OCI-LY1 (cell line): ENCODE results near the gene MRO.

ENCODE experiments used
- H2AFZ ChIP-seq: fragments of 200-600 bp; sonication (generic), shearing (Covaris generic); 2 replicates; pipeline ENCODE4 v1.6.0; 2014; ENCODE audit warnings: antibody characterized with exemption, mild to moderate bottlenecking, low read length
- H3F3A ChIP-seq: fragments of 200-600 bp; sonication (generic), shearing (Covaris generic); 2 replicates; pipeline ENCODE4 v1.6.0; 2014; ENCODE audit warnings: mild to moderate bottlenecking, antibody characterized with exemption, low read length, moderate library complexity; ENCODE audit not compliant: insufficient read depth
- H3K27ac ChIP-seq: fragments of 200-600 bp; sonication (generic); 2 replicates; pipeline ENCODE4 v1.5.1; 2014; ENCODE audit warnings: low read length, mixed run types, mild to moderate bottlenecking, low read depth; ENCODE audit not compliant: poor library complexity, severe bottlenecking
- H3K27me3 ChIP-seq: fragments of 200-600 bp; sonication (generic); 2 replicates; pipeline ENCODE4 v1.6.0; 2014; ENCODE audit warnings: antibody characterized with exemption, mild to moderate bottlenecking, low read length, moderate library complexity; ENCODE audit not compliant: insufficient read depth
- H3K36me3 ChIP-seq: fragments of 200-600 bp; sonication (generic); 2 replicates; pipeline ENCODE4 v1.6.1; 2014; ENCODE audit warnings: mild to moderate bottlenecking, antibody characterized with exemption, low read length, moderate library complexity, mixed read lengths; ENCODE audit not compliant: insufficient read depth
- H3K4me1 ChIP-seq: fragments of 200-600 bp; sonication (generic); 2 replicates; pipeline ENCODE4 v1.5.1; 2014; ENCODE audit warnings: mild to moderate bottlenecking, low read length, moderate library complexity; ENCODE audit not compliant: insufficient read depth, severe bottlenecking
- H3K4me2 ChIP-seq: fragments of 200-600 bp; sonication (generic), shearing (Covaris generic); 2 replicates; pipeline ENCODE4 v1.6.1; 2014; ENCODE audit warnings: low read length
- H3K4me3 ChIP-seq: fragments of 200-600 bp; sonication (generic); 2 replicates; pipeline ENCODE4 v1.5.1; 2014; ENCODE audit warnings: low read length, low read depth, mild to moderate bottlenecking, mixed read lengths; ENCODE audit not compliant: poor library complexity, severe bottlenecking
- H3K79me2 ChIP-seq: fragments of 200-600 bp; shearing (Covaris generic); 2 replicates; pipeline ENCODE4 v1.6.1; 2016; ENCODE audit warnings: mixed run types, low read length, mixed read lengths; ENCODE audit not compliant: insufficient read depth
- H3K9ac ChIP-seq: fragments of 200-600 bp; sonication (generic), shearing (Covaris generic); 2 replicates; pipeline ENCODE4 v1.6.1; 2014; ENCODE audit warnings: mild to moderate bottlenecking, low read length, mixed read lengths
- H3K9me2 ChIP-seq: fragments of 200-600 bp; sonication (generic), shearing (Covaris generic); 2 replicates; pipeline ENCODE4 v1.6.1; 2014; ENCODE audit warnings: low read depth, mild to moderate bottlenecking, low read length, mixed read lengths
- H3K9me3 ChIP-seq: fragments of 200-600 bp; shearing (Covaris generic); 2 replicates; pipeline ENCODE4 v1.6.1; 2014; ENCODE audit warnings: low read length, mixed read lengths
- H4K20me1 ChIP-seq: fragments of 200-600 bp; sonication (generic), shearing (Covaris generic); 2 replicates; pipeline ENCODE4 v1.6.0; 2016; ENCODE audit warnings: mild to moderate bottlenecking, low read length; ENCODE audit not compliant: insufficient read depth
- EZH2 ChIP-seq: fragments of 200-600 bp; sonication (generic), shearing (Covaris generic); IDR thresholded peaks from 2 replicates; pipeline ENCODE4 v1.8.0; 2017; ENCODE audit warnings: borderline replicate concordance, mixed run types, mild to moderate bottlenecking, antibody characterized with exemption, low read length, moderate library complexity, mixed read lengths
- TF ChIP-seq, protein P1 (sequence below): fragments of 200-600 bp; sonication (generic), shearing (Covaris generic); IDR thresholded peaks from 2 replicates; pipeline ENCODE4 v1.5.1; 2017; ENCODE audit warnings: mild to moderate bottlenecking, antibody characterized with exemption, low read length, moderate library complexity, mixed read lengths

The MRO gene

DNA sequence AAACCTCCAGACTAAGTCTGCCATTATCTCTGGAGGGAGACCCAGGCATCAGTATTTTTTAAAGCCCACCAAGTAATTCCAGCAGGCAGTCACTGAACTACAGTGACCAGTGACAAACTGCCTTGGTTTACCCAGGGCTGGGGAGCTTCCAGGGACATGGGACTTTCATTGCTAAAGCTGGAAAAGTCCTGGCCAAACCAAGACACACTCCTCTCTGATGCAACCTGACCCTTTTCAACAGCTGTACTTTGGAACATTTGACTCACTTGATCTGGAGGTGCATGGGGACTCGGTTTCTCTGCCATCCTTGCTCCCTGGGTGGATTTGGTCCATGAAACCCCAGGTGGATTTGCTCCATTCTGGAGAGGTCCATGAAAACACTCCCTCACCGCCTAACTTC is 7.0 kb downstream of the MRO start:
- Histone ChIP-seq H3K4me2 (no peak overlapping the region), H2AFZ (no peak overlapping the region), H3K9me3 (no peaks in the 10 kb centered on the region), H4K20me1 (no peaks in the 10 kb centered on the region), H3K4me3 (no peak overlapping the region), H3F3A (peaks cover 12% of the 10 kb centered on the region), H3K27me3 (no peaks in the 10 kb centered on the region), H3K27ac (peak overlapping the region; percentile 94), H3K36me3 (no peaks in the 10 kb centered on the region), H3K9me2 (no peaks in the 10 kb centered on the region), H3K79me2 (no peaks in the 10 kb centered on the region), H3K4me1 (peaks cover 82% of the 10 kb centered on the region), H3K9ac (no peak overlapping the region; the same call in 1 of the 2 replicates)
- no peak for TF ChIP-seq EZH2
- TF ChIP-seq, protein P1, sequence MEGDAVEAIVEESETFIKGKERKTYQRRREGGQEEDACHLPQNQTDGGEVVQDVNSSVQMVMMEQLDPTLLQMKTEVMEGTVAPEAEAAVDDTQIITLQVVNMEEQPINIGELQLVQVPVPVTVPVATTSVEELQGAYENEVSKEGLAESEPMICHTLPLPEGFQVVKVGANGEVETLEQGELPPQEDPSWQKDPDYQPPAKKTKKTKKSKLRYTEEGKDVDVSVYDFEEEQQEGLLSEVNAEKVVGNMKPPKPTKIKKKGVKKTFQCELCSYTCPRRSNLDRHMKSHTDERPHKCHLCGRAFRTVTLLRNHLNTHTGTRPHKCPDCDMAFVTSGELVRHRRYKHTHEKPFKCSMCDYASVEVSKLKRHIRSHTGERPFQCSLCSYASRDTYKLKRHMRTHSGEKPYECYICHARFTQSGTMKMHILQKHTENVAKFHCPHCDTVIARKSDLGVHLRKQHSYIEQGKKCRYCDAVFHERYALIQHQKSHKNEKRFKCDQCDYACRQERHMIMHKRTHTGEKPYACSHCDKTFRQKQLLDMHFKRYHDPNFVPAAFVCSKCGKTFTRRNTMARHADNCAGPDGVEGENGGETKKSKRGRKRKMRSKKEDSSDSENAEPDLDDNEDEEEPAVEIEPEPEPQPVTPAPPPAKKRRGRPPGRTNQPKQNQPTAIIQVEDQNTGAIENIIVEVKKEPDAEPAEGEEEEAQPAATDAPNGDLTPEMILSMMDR = no peak

DNA sequence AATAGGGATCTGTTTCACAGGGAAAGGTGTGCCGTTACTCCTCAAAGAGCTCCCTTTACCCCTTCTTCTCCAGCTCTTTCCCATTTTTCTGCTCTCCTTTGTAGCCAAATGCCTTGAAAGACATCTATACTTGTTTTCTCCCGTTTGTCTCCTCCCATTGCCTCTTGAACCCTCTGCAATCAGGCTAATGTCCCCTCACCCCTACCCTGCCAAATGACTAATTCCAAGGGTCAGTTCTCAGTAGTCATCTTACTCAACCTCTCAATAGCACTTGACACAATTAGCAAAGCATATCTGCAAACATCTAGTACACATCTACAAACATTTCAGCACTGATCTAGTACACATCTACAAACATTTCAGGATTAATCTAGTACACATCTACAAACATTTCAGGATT is 12.6 kb downstream of the MRO start:
- H4K20me1 ChIP-seq = no peaks in the 10 kb centered on the region
- H3K9me3 ChIP-seq = no peaks in the 10 kb centered on the region
- H3K79me2 ChIP-seq = no peaks in the 10 kb centered on the region
- peak overlapping the region; percentile 37; the same call in 1 of the 2 replicates for H3K4me2 ChIP-seq
- H3K9ac ChIP-seq = peak overlapping the region; percentile 50; the same call in 1 of the 2 replicates
- H3K4me3 ChIP-seq = no peak overlapping the region
- H3K4me1 ChIP-seq = peaks cover 78% of the 10 kb centered on the region
- no peaks in the 10 kb centered on the region for H3K36me3 ChIP-seq
- H3F3A ChIP-seq = peaks cover 7% of the 10 kb centered on the region; the same call in 1 of the 2 replicates
- no peaks in the 10 kb centered on the region for H3K27me3 ChIP-seq
- no peak overlapping the region for H2AFZ ChIP-seq
- no peaks in the 10 kb centered on the region for H3K9me2 ChIP-seq
- TF ChIP-seq, protein P1 = no peak
- TF ChIP-seq EZH2 = no peak
- H3K27ac ChIP-seq = peak overlapping the region; percentile 98

DNA sequence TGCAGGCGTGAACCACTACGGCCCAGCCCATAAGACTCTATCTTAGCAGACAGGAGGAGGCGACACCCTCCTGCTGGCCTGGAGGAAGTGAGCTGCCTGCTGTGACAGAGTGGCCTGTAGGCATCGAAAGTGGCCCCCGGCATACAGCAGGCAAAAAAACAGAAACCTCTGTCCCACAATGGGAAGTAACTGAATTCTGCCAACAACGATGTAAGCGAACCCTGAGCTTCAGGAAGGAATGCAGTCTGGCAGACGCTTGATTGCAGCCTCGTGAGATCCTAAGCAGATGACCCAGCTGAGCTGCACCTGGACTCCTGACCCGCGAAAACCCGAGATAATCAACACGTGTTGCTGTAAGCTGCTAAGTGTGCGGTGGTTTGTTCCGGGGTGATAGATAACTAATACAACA is 13.6 kb downstream of the MRO start:
- Histone ChIP-seq H3K9ac (peak overlapping the region; percentile 50), H3K9me3 (no peaks in the 10 kb centered on the region), H3F3A (peaks cover 7% of the 10 kb centered on the region; the same call in 1 of the 2 replicates), H4K20me1 (no peaks in the 10 kb centered on the region), H3K27ac (peak overlapping the region; percentile 98), H3K36me3 (no peaks in the 10 kb centered on the region), H3K9me2 (no peaks in the 10 kb centered on the region), H3K4me2 (peak overlapping the region; percentile 37), H3K27me3 (no peaks in the 10 kb centered on the region), H3K79me2 (no peaks in the 10 kb centered on the region), H3K4me3 (peak overlapping the region; percentile 14), H2AFZ (peak overlapping the region; percentile 82), H3K4me1 (peaks cover 88% of the 10 kb centered on the region)
- TF ChIP-seq, protein P1 = peak; percentile 21; the same call in 1 of the 2 replicates
- no peak for TF ChIP-seq EZH2
